Mesothelial cell of epicardium (in vitro differentiated cells): ENCODE data around the gene PAX2. TPM values are rescaled to one million over a fixed set of nuclear protein-coding genes. Genes with fewer than 3 reads are reported as not detected.

ENCODE experiments used
- DNase-seq, 2 experiments: peaks; one replicate each; pipeline ENCODE4 v3.0.0; 2021; ENCODE audit warnings: low spot score in 2 of 2; ENCODE audit not compliant: unreplicated experiment in 2 of 2
- H3K27ac Mint-ChIP-seq: 2 replicates; pipeline ENCODE4 v1.8.0; 2021; ENCODE audit warnings: mixed read lengths
- H3K27me3 Mint-ChIP-seq: 2 replicates; pipeline ENCODE4 v1.8.0; 2021; ENCODE audit warnings: low read depth, mixed read lengths
- H3K36me3 Mint-ChIP-seq: 2 replicates; pipeline ENCODE4 v1.8.0; 2021; ENCODE audit warnings: mixed read lengths
- H3K4me1 Mint-ChIP-seq: 2 replicates; pipeline ENCODE4 v1.8.0; 2021; ENCODE audit warnings: mixed read lengths
- H3K4me3 Mint-ChIP-seq: 2 replicates; pipeline ENCODE4 v1.8.0; 2021; ENCODE audit warnings: mild to moderate bottlenecking, moderate library complexity, mixed read lengths
- H3K9me3 Mint-ChIP-seq: 2 replicates; pipeline ENCODE4 v1.8.0; 2021; ENCODE audit warnings: mixed read lengths
- total RNA-seq: library from RNA; stranded (reverse); gene quantifications from 3 replicates; pipeline ENCODE4 v1.2.1, GENCODE V29; 2021
- TF ChIP-seq, protein P1 (sequence below): fragments of 200-600 bp; sonication (generic); IDR thresholded peaks from one replicate; pipeline ENCODE4 v1.5.0; 2021; ENCODE audit warnings: antibody characterized with exemption; ENCODE audit not compliant: unreplicated experiment

PAX2 gene
- total RNA-seq, 1 donor from 2014 or later = not detected

DNA sequence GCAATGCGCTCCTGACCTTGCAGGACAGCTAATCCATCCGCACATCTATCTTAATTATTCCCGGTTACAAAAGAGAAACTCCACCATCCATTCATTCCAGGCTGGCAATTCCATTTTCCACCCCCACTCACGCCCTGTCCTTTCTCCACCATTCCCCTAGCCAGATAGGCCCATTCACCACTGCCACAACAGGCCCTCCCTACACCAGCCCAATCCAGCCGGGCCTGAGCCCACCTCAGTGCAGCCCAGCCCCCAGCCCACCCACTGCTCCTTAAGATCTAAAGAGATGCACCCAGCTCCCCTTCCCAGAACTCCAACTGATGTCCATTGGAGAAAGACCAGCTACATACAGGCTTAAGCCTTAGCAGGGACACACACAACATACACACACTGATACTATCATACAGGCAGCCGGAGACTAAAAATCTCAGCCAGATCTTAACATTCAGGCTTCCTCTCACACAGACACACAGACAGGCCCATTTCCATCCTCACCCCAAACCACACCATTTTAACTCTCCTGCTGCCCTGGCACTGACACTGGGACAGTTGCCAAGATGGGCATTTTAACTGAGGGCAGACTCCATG, 38.0 kb upstream of the PAX2 start:
- H3K27ac Mint-ChIP-seq = no peak overlapping the region
- no peak for DNase-seq
- no peaks in the 10 kb centered on the region for H3K9me3 Mint-ChIP-seq
- no peaks in the 10 kb centered on the region for H3K36me3 Mint-ChIP-seq
- peaks cover 89% of the 10 kb centered on the region for H3K27me3 Mint-ChIP-seq
- H3K4me1 Mint-ChIP-seq = peaks cover 4% of the 10 kb centered on the region
- TF ChIP-seq, protein P1, sequence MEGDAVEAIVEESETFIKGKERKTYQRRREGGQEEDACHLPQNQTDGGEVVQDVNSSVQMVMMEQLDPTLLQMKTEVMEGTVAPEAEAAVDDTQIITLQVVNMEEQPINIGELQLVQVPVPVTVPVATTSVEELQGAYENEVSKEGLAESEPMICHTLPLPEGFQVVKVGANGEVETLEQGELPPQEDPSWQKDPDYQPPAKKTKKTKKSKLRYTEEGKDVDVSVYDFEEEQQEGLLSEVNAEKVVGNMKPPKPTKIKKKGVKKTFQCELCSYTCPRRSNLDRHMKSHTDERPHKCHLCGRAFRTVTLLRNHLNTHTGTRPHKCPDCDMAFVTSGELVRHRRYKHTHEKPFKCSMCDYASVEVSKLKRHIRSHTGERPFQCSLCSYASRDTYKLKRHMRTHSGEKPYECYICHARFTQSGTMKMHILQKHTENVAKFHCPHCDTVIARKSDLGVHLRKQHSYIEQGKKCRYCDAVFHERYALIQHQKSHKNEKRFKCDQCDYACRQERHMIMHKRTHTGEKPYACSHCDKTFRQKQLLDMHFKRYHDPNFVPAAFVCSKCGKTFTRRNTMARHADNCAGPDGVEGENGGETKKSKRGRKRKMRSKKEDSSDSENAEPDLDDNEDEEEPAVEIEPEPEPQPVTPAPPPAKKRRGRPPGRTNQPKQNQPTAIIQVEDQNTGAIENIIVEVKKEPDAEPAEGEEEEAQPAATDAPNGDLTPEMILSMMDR = no peak
- H3K4me3 Mint-ChIP-seq = no peak overlapping the region

- Mint-ChIP-seq H3K27ac (no peak overlapping the region), H3K27me3 (peaks cover 99% of the 10 kb centered on the region), H3K4me3 (no peak overlapping the region), H3K36me3 (no peaks in the 10 kb centered on the region), H3K9me3 (no peaks in the 10 kb centered on the region), H3K4me1 (peaks cover 6% of the 10 kb centered on the region)
- TF ChIP-seq, protein P1 = no peak
- no peak for DNase-seq
These were observed 36.0 kb upstream of the PAX2 start for GRCh38 chr10:100709146-100710082.

DNA sequence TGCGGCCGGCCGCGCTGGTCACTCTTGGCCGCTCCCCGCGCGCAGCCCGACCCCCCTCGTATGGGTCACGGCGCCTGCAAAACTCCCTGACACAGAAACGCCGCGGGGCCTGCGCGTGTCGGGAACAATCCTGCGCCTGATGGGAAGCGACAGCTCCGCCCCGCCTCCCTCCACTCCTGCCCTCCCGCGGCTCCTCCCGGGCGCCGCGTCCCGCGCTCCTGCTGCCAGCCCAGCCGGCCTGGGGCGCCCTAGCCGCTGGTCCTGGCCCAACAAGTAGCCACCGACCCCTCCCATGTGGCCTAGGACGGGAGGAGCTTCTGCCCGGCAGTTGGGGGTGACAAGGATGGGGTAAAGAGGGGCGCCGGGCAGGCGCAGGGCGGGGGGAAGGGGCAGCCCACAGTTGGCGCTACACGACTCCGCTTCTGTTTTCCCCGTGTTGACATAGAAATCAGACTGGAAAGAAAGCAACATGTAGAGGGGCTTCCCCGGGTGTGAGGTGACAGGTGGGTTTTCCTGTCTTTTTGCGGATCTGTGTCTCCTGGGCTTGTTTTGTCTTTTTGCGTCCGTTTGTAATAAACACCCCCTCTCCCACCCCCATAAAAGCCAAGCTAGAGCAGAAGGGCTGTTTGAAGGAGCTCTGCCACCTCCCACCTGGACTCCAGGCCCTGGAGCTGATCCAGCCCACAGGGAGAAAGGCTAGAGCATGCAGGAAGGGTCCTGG, 35.1 kb upstream of the PAX2 start:
- peak overlapping the region; percentile 25 for H3K4me3 Mint-ChIP-seq
- DNase-seq = no peak
- H3K9me3 Mint-ChIP-seq = no peaks in the 10 kb centered on the region
- peaks cover 100% of the 10 kb centered on the region for H3K27me3 Mint-ChIP-seq
- H3K4me1 Mint-ChIP-seq = peaks cover 9% of the 10 kb centered on the region
- H3K36me3 Mint-ChIP-seq = peaks cover 3% of the 10 kb centered on the region
- H3K27ac Mint-ChIP-seq = no peak overlapping the region
- TF ChIP-seq, protein P1 = no peak

- Mint-ChIP-seq H3K9me3 (no peaks in the 10 kb centered on the region), H3K4me1 (peaks cover 10% of the 10 kb centered on the region), H3K4me3 (peak overlapping the region; percentile 58), H3K36me3 (peaks cover 3% of the 10 kb centered on the region), H3K27me3 (peaks cover 99% of the 10 kb centered on the region), H3K27ac (no peak overlapping the region)
- DNase-seq = no peak
- TF ChIP-seq, protein P1 = no peak
These were observed 32.1 kb upstream of the PAX2 start for GRCh38 chr10:100713049-100713858.
